Panc1 (cell line): ENCODE results near the gene SATB2. TPM values are rescaled to one million over a fixed set of nuclear protein-coding genes. Genes with fewer than 3 reads are reported as not detected.

Experiments used
- ATAC-seq: fragments of 200-7000 bp; cut with Tn5 transposase; 2 replicates; pipeline ENCODE4 v1.9.1; 2020; ENCODE audit warnings: mild to moderate bottlenecking, moderate library complexity
- BruUV-seq: library from RNA; stranded (reverse); fragments of 400-500 nt; replicated peaks from 2 replicates; lab custom pipeline; 2021; lab: Mats Ljungman, UMichigan
- CTCF ChIA-PET: fragments of 300-600 bp; sonication (Branson Sonifier 250); formaldehyde crosslinking; loops from one replicate; lab custom pipeline; 2022; ENCODE audit warnings: antibody characterized with exemption; lab: Charles Lee
- POLR2A ChIA-PET: fragments of 300-600 bp; sonication (Branson Sonifier 250); formaldehyde crosslinking; loops from one replicate; lab custom pipeline; 2022; ENCODE audit warnings: antibody characterized with exemption; lab: Charles Lee
- DNase-seq: peaks from one replicate; pipeline ENCODE4 v3.0.0-alpha.2; 2010; ENCODE audit warnings: low read depth, low spot score
- H3K27ac ChIP-seq: 2 replicates; pipeline ENCODE4 v1.5.1; 2011; ENCODE audit warnings: mild to moderate bottlenecking, low read length, inconsistent platforms
- H3K27me3 ChIP-seq: fragments of 200-500 bp; sonication (Bioruptor generic); 2 replicates; pipeline ENCODE4 v1.6.0; 2014; ENCODE audit warnings: low read length, inconsistent platforms; ENCODE audit not compliant: control insufficient read depth, insufficient read depth
- H3K36me3 ChIP-seq: fragments of 200-500 bp; sonication (Bioruptor generic); 2 replicates; pipeline ENCODE4 v1.5.1; 2014; ENCODE audit warnings: inconsistent platforms, mild to moderate bottlenecking, low read length, moderate library complexity; ENCODE audit not compliant: control insufficient read depth, insufficient read depth
- H3K4me1 ChIP-seq: 2 replicates; pipeline ENCODE4 v1.5.1; 2011; ENCODE audit warnings: inconsistent platforms, mild to moderate bottlenecking, low read length, moderate library complexity; ENCODE audit not compliant: control insufficient read depth, insufficient read depth
- H3K4me3 ChIP-seq, 2 experiments: 2 replicates each; pipeline ENCODE4 v1.5.1; 2011 to 2012; ENCODE audit warnings: low read depth in 2 of 2, low read length in 2 of 2, mild to moderate bottlenecking in 2 of 2, inconsistent platforms in 1 of 2, moderate library complexity in 1 of 2
- H3K9me3 ChIP-seq: fragments of 200-500 bp; sonication (Bioruptor generic); 2 replicates; pipeline ENCODE4 v1.5.1; 2014; ENCODE audit warnings: low read depth, mild to moderate bottlenecking, inconsistent platforms, low read length, moderate library complexity; ENCODE audit not compliant: control insufficient read depth, insufficient read depth
- POLR2AphosphoS5 ChIP-seq: IDR thresholded peaks from 2 replicates; pipeline ENCODE4 v1.6.1; 2012; ENCODE audit warnings: mild to moderate bottlenecking, low read depth, low read length, moderate library complexity
- REST ChIP-seq, 2 experiments: IDR thresholded peaks; 2 replicates each; pipeline ENCODE4 v1.6.1; 2011 to 2012; ENCODE audit warnings: low read depth in 2 of 2, control low read depth in 1 of 2, low read length in 1 of 2, mild to moderate bottlenecking in 1 of 2, moderate library complexity in 1 of 2; ENCODE audit not compliant: insufficient read depth in 1 of 2
- SIN3A ChIP-seq: IDR thresholded peaks from 2 replicates; pipeline ENCODE4 v1.6.1; 2012; ENCODE audit warnings: low read depth, mild to moderate bottlenecking, low read length, moderate library complexity, borderline replicate concordance; ENCODE audit not compliant: insufficient read depth
- TCF7L2 ChIP-seq: IDR thresholded peaks from 2 replicates; pipeline ENCODE4 v1.6.1; 2011; ENCODE audit warnings: mild to moderate bottlenecking, low read depth, low read length, inconsistent platforms
- in situ Hi-C: cut with HindIII; loops from 2 replicates; pipeline ENCODE4 v1.10.0; 2016; ENCODE audit warnings: low sequenced_read_pairs, low pct_unique_long_range_greater_than_20kb
- intact Hi-C: fragments of 100-400 bp; cut with micrococcal nuclease; formaldehyde crosslinking; loops from one replicate; pipeline ENCODE4 v1.10.0; 2022; ENCODE audit not compliant: unreplicated experiment
- total RNA-seq: library from RNA; stranded (reverse); gene quantifications from one replicate; pipeline ENCODE4 v1.2.1, GENCODE V29; 2021; ENCODE audit not compliant: unreplicated experiment
- TF ChIP-seq, protein P1 (sequence below): fragments of 450-650 bp; IDR thresholded peaks from 2 replicates; pipeline ENCODE4 v1.5.1; 2017; ENCODE audit warnings: mild to moderate bottlenecking

The SATB2 gene
- total RNA-seq, 1 experiment from 2014 or later: 43.2 TPM

DNA sequence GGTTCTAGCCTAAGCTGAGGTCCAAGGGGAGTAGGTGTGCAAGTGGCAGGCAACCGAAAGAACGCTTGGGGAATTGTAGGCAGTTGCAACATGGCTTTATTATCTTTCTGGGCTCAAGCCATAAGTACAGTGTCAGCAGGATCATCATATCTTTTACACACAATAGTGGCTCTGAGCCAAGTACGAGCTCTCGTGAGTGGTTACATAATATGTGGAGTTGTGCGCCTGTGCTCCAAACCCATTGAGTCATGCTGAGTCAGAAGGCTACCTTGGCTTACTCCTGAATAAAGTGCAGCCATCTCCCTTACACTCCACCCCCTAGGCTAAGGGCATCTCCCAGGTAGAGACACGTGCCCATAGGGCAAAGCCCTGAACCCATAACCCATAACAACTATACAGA, 233.9 kb downstream of the SATB2 start:
- Histone ChIP-seq H3K27me3 (no peaks in the 10 kb centered on the region), H3K4me3 (no peak overlapping the region), H3K27ac (no peak overlapping the region), H3K4me1 (no peaks in the 10 kb centered on the region), H3K9me3 (no peaks in the 10 kb centered on the region), H3K36me3 (no peaks in the 10 kb centered on the region)
- CTCF ChIA-PET: no interaction called here
- no TSS peak for BruUV-seq
- POLR2A ChIA-PET: no interaction called here
- ATAC-seq: no peak
- intact Hi-C loops: no loop called here
- in situ Hi-C loops: no loop called here
- TF ChIP-seq POLR2AphosphoS5: no peak
- TF ChIP-seq TCF7L2: no peak
- TF ChIP-seq, protein P1, sequence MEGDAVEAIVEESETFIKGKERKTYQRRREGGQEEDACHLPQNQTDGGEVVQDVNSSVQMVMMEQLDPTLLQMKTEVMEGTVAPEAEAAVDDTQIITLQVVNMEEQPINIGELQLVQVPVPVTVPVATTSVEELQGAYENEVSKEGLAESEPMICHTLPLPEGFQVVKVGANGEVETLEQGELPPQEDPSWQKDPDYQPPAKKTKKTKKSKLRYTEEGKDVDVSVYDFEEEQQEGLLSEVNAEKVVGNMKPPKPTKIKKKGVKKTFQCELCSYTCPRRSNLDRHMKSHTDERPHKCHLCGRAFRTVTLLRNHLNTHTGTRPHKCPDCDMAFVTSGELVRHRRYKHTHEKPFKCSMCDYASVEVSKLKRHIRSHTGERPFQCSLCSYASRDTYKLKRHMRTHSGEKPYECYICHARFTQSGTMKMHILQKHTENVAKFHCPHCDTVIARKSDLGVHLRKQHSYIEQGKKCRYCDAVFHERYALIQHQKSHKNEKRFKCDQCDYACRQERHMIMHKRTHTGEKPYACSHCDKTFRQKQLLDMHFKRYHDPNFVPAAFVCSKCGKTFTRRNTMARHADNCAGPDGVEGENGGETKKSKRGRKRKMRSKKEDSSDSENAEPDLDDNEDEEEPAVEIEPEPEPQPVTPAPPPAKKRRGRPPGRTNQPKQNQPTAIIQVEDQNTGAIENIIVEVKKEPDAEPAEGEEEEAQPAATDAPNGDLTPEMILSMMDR: no peak
- DNase-seq: no peak

DNA sequence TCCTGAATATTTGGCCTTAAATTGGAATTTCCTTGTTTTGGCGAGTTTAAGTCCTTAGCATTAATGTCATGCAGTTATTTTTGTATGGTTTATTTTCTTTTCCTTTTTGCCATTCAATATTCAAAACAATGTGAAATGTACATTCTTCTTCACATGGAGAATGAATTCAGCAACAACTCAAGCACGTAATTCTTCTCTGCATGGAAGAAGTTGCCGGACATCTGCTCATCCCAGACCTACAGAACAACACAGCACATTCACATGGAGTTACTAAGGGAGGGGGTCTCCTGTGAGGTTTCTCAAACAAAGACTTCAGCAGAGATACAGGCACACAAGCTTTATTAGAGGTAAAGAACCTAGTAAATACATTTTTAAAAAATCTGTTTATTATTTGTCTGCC, 236.8 kb downstream of the SATB2 start:
- no TSS peak for BruUV-seq
- in situ Hi-C loops: no loop called here
- Histone ChIP-seq H3K27me3 (no peaks in the 10 kb centered on the region), H3K9me3 (no peaks in the 10 kb centered on the region), H3K4me1 (no peaks in the 10 kb centered on the region), H3K36me3 (no peaks in the 10 kb centered on the region), H3K27ac (no peak overlapping the region), H3K4me3 (no peak overlapping the region)
- TF ChIP-seq POLR2AphosphoS5 (no peak), TCF7L2 (no peak), REST (IDR thresholded peaks at IDR 0.05; ENCODE audit: insufficient read depth in 1 of 2, low read depth in 2 of 2, low read length in 1 of 2) (no peak), SIN3A (no peak)
- TF ChIP-seq, protein P1: no peak
- intact Hi-C loops: no loop called here
- ATAC-seq (no peak), DNase-seq (no peak)
- CTCF ChIA-PET: no interaction called here
- POLR2A ChIA-PET: no interaction called here

DNA sequence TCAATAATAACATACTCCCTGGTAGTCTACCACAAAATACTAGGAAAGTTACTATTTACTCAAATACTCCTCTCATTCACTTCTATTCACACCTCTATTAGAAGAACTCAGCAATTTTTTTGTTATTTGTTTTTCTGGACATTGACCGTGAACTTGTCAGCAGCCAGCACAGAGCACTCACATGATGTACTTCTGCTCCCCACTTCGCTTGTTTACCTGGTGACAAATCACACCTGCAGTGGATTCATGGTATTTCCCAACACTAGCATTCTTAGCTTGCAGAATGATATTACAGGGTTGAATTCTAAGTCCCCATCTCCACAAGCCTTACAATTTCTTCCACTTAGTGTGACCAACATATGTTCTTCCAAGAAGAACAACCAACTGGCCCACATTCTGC, 238.2 kb downstream of the SATB2 start:
- Histone ChIP-seq H3K4me1 (no peaks in the 10 kb centered on the region), H3K27ac (no peak overlapping the region), H3K4me3 (no peak overlapping the region), H3K27me3 (no peaks in the 10 kb centered on the region), H3K36me3 (no peaks in the 10 kb centered on the region), H3K9me3 (no peaks in the 10 kb centered on the region)
- TF ChIP-seq SIN3A (no peak), REST (IDR thresholded peaks at IDR 0.05; ENCODE audit: insufficient read depth in 1 of 2, low read depth in 2 of 2, low read length in 1 of 2) (no peak), POLR2AphosphoS5 (no peak)
- TF ChIP-seq, protein P1: no peak
- POLR2A ChIA-PET: no interaction called here
- in situ Hi-C loops (no loop called here), intact Hi-C loops (no loop called here)
- no TSS peak for BruUV-seq
- no peak for DNase-seq
- CTCF ChIA-PET: no interaction called here
- ATAC-seq: no peak
